HG02642 (cell line): ENCODE measurements around the gene CDON.
"Not testable (repeated sequence)": the region's sequence is repeated elsewhere in the genome, so short reads cannot be mapped to it uniquely, and the experiment has no call there.

Experiments
- ATAC-seq: cut with Tn5 transposase; IDR thresholded peaks from one replicate; pipeline ENCODE4 v1.9.1; 2021; ENCODE audit warnings: mild to moderate bottlenecking; ENCODE audit not compliant: unreplicated experiment, poor library complexity

Gene CDON

GRCh38 chr11:125999234-125999880 is 63.3 kb downstream of the CDON start:
- no peak for ATAC-seq

GRCh38 chr11:125998267-125998666 is 64.4 kb downstream of the CDON start:
- ATAC-seq, result no peak

GRCh38 chr11:125995313-125995712 is 67.4 kb downstream of the CDON start:
- ATAC-seq, result peak; percentile 62

GRCh38 chr11:125994509-125994908 is 68.2 kb downstream of the CDON start:
- ATAC-seq, result no peak

GRCh38 chr11:125992893-125993292 is 69.8 kb downstream of the CDON start:
- no peak for ATAC-seq

- ATAC-seq, result no peak
Observed at GRCh38 chr11:125990244-125990643, 72.4 kb downstream of the CDON start.

- no peak for ATAC-seq
Observed at GRCh38 chr11:125987066-125987641, 75.5 kb downstream of the CDON start.

GRCh38 chr11:125985956-125986355 is 76.7 kb downstream of the CDON start:
- ATAC-seq, result not testable (repeated sequence)

- ATAC-seq, result no peak
Observed at GRCh38 chr11:125982348-125982730, 80.3 kb downstream of the CDON start.

- ATAC-seq, result no peak
Observed at GRCh38 chr11:125980436-125980835, 82.2 kb downstream of the CDON start.

GRCh38 chr11:125979511-125979910 is 83.2 kb downstream of the CDON start:
- ATAC-seq, result no peak

- ATAC-seq, result no peak
Observed at GRCh38 chr11:125978778-125979407, 83.8 kb downstream of the CDON start.

GRCh38 chr11:125978181-125978716 is 84.4 kb downstream of the CDON start:
- ATAC-seq, result no peak

- ATAC-seq, result no peak
Observed at GRCh38 chr11:125977333-125977732, 85.3 kb downstream of the CDON start.

GRCh38 chr11:125976156-125976555 is 86.5 kb downstream of the CDON start:
- no peak for ATAC-seq

GRCh38 chr11:125975634-125976033 is 87.0 kb downstream of the CDON start:
- no peak for ATAC-seq

GRCh38 chr11:125974284-125974683 is 88.4 kb downstream of the CDON start:
- no peak for ATAC-seq

- no peak for ATAC-seq
Observed at GRCh38 chr11:125971618-125972017, 91.0 kb downstream of the CDON start.

GRCh38 chr11:125968354-125968753 is 94.3 kb downstream of the CDON start:
- ATAC-seq, result no peak

GRCh38 chr11:125967515-125967914 is 95.2 kb downstream of the CDON start:
- ATAC-seq, result no peak

- no peak for ATAC-seq
Observed at GRCh38 chr11:125960771-125961170, 101.9 kb downstream of the CDON start.

GRCh38 chr11:125959931-125960330 is 102.7 kb downstream of the CDON start:
- no peak for ATAC-seq
